Subcutaneous adipose tissue (tissue), 4 donors: ENCODE data around the gene MAP6D1. TPM values are rescaled to one million over a fixed set of nuclear protein-coding genes. Genes with fewer than 3 reads are reported as not detected.

Experiments
- CTCF ChIP-seq: fragments of 450-650 bp; IDR thresholded peaks from one replicate; pipeline ENCODE4 v1.5.1; 2016; ENCODE audit warnings: low read depth, mild to moderate bottlenecking, control low read depth, antibody characterized with exemption, moderate library complexity
- total RNA-seq, 4 donors: library from RNA; depleted of rRNA; stranded (reverse); fragments of >200 nt; gene quantifications; one replicate each; pipeline ENCODE4 v1.1.0, GENCODE V29; 2016

MAP6D1 gene
- total RNA-seq, 4 donors from 2014 or later, result 0.38 to 2.0 (median 1.0) TPM; not detected in 1

DNA sequence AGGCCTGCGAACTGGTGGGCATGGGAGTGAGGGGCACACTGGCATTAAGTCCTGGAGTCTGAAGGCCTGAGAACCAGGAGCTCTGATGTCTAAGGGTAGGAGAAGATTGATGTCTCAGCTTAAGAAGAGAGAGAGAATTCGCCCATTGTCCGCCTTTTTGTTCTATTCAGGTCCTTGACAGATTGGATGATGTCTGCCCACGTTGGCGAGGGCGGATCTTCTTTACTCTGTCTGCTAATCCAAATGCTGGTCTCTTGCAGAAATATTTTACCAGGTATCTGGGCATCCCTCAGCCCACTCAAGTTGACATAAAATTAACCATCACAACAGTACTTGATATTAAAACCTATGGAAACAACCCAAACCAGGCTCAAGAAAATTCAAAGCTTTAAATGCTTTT, 44.1 kb downstream of the MAP6D1 start:
- no peak for TF ChIP-seq CTCF

DNA sequence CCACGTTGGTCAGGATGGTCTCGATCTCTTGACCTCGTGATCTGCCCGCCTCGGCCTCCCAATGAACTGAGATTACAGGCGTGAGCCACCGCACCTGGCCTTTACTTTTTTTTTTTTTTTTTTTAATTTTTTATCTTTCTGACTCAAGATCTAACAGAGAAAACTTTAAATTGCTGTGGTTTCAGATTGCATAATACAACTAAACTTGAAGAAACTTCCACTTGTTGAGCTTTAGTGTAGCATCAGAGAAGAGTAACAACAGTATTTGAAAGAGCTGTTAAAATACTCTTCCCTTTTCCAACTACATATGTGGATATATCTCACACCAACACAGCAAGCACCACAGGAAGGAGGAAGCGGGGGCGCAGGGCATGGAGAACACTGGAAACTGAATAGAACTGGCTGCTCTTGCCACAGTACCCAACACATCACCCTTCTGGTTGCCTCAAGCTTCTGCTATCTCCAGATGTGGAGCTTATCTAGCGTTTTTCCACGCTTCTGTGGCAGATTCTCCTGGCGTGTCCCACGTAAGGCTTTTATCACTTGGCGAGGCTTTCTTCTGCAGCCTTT, 45.4 kb downstream of the MAP6D1 start:
- TF ChIP-seq CTCF, result no peak

GRCh38 chr3:183777016-183777618, 48.3 kb downstream of the MAP6D1 start:
- no peak for TF ChIP-seq CTCF

DNA sequence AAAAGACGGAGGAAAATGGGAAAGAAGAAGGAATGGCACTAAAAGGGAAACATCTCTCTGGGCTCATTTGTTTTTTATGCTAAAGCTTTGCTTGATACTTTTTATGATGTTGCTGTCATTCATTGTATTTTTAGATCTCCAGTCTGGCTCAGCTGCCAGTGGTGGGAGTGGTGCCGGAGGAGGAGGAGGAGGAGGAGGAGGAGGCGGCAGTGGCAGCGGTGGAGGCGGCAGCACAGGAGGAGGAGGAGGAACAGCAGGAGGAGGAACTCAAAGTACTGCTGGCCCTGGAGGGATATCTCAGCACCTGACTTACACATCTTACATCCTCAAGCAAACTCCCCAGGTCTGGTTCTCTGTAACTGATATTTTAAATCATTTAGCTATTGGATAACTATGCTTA, 49.6 kb downstream of the MAP6D1 start:
- no peak for TF ChIP-seq CTCF

DNA sequence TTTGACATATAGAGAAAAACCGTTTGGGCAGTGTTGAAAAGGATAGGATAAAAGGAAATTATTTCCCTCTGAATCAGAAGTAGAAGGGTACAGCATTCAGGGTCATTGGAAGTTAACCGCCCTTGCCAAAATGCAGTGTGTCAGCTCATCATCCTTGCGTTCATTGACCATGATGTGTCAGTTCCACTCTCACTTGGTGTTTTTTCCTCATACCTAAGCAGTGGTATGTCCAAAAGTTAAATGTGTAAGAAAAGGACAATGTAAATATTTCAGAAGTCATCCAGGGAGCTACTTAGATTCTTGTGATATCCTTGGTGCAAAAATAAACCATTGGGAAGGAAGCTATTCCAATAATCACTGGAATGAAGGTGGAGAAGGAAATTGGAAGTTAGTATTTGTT, 50.7 kb downstream of the MAP6D1 start:
- TF ChIP-seq CTCF, result no peak

DNA sequence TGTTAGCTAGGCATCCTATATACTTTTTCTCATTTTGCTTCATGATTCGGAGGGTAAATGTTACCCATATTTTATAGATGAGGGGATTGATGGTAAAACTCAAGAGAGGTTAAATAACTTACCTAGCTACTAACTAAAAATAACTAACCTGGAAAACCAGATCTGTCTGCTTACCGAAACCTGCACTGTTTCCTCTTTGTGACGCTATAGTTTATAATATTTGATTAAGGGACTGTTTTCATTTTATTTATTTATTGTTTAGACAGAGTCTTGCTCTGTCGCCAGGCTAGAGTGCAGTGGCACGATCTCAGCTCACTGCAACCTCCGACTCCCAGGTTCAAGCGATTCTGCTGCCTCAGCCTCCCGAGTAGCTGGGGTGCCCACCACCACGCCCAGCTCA, 55.9 kb downstream of the MAP6D1 start:
- no peak for TF ChIP-seq CTCF

DNA sequence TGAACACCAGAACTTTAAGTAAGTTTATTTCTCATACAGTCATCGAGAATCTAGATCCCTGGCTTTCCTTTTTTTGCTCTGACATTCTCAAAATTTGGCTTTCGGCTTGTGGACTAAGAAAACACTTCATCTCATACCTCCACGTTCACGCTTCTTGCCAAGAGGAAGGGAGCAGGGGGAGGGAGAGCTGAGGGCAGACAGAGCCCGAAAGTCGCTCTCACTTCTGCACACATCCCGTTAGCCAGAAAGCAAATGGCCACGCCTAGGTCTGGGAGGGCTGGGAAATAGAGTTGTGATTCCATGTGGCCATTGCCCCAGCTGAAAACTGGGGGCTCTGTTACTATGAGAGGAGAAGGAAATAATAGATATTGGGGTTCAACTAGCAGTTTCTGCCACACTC, 57.3 kb downstream of the MAP6D1 start:
- no peak for TF ChIP-seq CTCF
